HG02610 (cell line): Measurements from ENCODE around the gene PI4KA.
"Not testable (repeated sequence)": the region's sequence is repeated elsewhere in the genome, so short reads cannot be mapped to it uniquely, and the experiment has no call there.

Experiments used
- ATAC-seq: cut with Tn5 transposase; IDR thresholded peaks from one replicate; pipeline ENCODE4 v1.9.1; 2021; ENCODE audit warnings: mild to moderate bottlenecking, moderate library complexity; ENCODE audit not compliant: unreplicated experiment

The PI4KA gene

DNA sequence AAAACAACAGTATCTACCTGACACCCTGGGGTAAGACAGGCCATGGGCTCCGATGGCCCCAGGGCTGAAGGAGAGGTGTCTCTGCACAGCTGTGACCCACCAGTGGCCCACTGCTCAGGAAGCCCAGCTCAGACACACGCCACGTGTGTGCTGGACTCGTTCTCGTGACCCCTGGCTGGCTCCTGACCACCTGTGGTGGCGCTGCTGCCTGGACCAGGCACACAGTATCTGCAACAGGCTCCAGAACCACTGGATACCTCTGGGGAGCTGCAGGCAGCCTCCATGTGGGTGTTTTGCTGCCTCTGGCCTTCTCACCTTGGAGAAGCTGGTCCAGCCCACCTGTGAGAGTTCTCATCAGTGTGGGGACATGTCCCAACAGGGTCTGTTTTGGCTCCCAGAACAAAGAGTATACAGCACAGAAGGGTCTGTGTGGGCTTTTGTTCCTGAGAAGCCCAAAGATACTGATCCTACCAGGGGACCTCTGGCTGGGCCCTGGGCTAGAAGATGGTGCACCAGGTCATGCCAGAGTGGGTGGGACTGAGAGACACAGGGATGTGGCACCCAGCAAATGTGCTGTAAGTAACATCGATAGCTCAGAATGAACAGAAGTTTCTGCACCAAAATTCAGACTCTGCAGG lies 106.4 kb downstream of the PI4KA start:
- no peak for ATAC-seq

DNA sequence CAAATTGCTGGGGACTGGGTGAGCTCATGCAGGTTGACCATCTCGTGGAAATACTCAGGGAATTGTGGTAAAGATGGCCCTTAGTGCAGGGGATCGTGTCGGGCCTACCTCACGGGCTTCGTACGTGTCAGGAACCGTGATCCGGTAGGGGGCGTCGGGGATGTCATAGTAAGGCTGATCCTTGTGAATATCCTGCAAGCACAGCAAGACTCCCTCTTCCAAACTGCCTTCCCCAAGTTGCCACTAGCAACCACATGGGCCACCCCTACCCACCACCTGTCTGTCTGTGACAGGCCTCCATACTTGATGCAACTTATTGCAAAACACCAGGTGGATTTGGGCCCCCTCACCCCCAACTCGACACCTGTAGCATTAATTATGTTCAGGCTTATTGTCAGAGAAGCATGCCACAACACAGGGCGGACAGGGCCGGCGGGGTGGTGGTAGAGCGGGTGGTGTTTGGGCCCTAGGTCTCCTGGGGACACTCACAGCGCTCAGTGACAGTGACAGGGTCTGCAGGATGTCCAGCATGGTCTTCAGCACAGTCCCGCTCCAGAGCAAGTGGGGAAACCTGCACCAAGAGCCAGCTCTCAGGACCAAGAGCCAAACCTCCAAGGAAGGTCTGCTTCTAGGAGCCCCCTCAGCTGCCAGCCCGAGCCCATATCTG lies 107.3 kb downstream of the PI4KA start:
- no peak for ATAC-seq

DNA sequence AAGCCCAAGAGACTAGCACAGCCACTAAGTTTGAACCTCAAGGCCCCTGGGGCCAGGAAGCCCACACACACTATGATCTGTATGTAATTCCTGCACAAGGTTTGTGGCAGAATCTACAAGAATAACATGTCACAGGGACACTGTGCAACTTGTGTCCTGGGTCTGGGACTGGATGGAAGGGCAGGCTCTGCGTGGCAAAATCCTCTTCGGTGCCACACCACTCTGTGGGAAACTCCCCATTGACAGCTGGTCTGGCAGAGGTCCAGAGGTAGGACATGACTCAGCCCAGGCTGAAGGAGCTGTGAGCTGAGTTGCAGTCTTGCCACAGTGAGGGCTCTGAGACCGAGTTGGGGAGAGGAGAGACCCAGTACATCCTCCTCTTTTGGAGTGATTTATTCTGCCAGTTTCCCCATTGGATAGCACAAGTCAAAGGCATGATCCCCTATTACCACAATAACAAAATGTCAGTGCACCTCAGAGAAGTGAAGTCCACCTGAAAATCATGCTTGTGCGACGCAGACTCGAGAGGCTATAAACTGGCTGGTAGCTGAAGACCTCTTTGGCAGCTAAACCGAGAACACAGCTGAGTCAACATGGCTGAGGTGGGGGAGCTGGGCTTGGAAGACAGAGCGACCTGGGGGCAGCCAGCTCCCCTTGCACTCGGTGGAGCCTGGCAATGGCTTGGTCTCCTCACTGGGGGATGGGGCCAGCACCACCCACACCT lies 108.0 kb downstream of the PI4KA start:
- peak; percentile 52 for ATAC-seq

DNA sequence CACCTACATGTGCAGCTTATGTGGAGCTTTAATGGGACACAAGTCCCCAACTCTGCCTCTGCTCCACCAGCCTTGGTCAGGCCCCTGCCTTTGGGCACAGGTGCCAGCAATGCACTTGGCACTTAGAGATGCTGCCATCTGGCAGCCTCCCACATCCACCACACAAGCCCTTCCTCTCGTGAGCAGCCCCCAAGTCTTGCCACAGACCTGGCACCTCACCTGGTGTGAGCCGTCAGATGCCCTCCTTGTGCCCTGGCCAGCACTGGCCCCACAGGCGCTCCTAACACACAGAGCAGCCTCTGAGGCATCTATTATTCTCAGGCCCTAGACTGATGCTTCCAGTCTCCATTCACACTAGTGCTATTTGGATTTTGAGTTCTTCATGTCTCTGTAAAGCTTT lies 109.2 kb downstream of the PI4KA start:
- no peak for ATAC-seq

DNA sequence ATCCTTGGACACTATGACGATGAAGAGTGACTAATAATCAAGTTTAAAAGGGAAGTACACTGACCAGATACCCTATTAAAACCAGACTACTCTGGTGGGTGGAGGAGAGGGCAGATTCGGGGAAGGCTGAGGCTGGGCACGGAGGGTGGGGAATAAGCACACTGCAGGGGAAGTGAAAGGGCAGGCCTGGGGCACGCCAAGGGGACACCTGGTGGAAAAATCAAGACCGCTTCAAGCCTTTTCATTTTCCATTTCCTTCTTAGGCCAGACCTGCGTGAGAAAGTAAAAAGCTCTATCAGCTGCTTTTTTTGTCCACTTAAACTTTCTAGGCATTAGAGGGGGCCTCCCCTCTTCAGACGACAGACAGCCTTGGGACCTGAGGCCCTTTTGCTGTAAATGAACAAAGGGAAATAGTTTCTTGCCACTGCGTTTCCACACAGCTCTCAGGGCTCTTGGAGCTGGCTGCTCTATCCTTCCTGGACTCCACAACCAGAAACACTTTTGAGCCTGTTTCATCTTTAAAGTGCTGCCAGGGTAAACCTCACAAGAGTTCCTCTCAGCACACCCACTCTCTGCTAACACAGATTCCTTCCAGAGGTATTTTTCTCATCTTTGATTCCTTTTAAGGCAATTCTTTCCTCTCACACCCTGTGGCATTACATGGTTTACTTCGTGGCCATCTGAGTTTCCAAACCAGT lies 109.7 kb downstream of the PI4KA start:
- peak; percentile 54 for ATAC-seq

DNA sequence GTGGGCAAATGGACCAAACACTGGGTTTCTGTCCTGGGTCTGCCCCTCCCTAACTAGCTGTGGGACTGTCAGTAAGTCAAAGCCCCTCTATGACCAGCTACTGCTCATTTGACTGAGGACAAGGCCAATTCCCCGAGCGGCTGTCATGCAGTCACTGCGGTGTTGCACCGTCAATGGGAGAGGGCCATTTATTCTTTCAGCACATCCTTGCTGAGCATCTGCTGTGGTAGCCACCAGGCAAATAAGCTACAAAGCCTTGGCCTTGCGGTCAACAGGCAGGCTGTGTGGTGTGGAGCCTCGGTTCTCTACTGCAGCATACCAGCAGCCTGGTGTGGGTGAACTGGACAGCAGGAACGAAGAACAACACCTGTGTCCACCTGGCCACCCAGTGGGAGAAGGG lies 110.5 kb downstream of the PI4KA start:
- ATAC-seq, result no peak

DNA sequence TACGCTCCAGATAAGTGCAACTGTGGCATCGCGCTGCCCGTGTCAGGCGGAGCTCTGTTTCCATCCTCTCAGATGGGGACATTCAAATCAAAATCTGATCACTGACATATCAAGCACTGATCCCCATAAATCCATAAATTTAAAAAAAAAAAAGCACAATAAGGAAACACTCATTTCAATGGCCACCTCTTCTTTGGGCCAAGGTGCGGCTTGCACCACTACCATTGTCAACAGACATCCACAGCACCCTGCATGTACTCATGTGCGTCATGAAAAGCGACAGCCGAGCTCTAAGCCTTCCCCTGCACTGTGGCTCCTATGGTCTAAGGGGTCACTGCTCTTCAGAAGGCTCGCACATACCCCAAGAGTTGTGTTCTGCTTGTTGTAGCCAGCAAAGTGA lies 111.4 kb downstream of the PI4KA start:
- ATAC-seq, result no peak

DNA sequence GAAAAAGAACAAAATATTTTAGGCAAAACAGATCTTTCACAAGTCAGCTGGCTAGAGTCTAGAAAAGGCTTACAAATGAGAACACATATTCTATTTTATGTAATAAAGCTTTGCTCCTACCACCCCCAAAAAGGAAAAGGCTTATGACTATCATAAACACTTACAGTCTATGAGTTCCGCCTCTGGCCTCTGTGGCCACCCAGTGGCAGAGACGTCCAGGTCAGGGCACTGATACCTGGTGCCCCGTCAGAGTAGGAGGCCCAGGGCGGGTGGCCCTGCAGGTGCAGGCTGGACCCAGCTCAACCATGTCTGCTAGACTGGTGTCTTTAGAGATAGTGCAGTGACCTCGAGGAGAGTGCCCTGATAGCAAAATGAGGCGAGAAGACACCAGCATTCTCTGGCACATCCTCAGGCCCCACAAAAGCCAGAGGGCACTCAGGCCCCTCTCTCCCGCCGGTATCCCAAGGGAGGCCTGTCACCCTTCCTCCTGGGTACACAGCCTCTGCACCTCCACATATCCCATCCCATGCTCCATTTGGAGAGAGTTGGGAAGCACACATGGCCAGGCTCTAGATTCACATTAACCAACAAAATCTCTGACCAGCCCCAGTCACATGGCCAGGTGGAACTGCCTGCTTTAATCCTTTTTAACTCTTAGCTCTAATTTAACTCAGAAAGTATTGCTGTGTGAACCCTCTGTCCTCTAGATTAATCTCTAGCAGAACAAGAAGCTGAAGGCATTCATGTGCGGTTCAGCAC lies 112.0 kb downstream of the PI4KA start:
- no peak for ATAC-seq

DNA sequence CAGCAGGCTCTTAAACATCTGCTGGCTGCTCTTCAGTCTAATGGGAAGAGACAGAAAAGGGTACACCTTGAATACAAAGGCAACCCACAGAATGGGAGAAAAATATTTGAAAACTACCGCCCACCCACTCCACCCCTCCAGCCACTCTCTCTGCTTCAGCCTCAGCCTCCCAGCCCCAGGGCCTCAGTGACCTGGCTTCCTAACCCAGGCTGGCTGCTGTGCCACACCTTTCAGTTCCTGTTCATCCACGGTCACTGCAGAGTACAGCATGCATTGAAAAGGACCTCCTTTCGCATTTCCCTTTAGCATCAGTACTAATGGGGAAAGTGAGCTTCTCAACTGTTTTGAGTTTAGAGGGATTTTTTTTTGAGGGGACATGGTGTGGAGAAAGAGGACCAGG lies 113.5 kb downstream of the PI4KA start:
- no peak for ATAC-seq

DNA sequence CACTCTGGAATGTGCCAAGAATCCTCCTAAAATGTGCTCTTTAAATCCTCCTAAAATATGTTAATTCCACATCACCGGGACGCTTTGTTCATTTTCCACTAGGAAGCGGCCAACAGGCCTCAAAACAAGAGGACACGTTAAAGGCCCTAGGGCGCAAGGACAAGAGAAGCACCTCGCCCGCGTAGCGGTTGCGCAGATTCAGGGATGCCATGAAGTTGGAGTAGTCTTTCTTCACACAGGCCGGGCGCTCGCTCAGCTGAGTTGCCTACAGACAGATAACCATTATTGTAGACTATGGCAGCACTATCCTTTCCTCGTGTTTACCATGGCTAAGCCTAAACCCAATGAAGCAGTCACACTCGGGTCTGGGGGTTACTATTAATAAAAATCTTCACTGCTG lies 114.2 kb downstream of the PI4KA start:
- ATAC-seq, result no peak

DNA sequence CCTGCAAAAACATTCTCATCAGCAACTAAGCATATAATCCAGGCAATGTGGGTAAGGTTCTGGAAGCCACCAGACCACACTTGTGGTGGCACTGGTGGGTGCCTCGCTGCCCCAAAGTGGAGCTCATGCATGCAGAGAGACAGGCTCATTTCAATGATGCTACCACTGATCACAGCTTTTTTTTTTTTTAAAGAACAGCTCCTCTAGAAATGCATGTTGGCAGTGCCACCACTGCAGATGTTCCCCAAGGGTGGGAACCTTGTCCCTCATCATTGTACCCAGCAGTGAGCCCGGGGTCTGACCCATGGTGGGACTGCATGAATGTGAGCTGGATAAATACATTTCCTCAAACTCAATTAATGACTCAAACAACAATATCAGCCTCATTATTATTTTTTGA lies 115.8 kb downstream of the PI4KA start:
- ATAC-seq, result no peak

DNA sequence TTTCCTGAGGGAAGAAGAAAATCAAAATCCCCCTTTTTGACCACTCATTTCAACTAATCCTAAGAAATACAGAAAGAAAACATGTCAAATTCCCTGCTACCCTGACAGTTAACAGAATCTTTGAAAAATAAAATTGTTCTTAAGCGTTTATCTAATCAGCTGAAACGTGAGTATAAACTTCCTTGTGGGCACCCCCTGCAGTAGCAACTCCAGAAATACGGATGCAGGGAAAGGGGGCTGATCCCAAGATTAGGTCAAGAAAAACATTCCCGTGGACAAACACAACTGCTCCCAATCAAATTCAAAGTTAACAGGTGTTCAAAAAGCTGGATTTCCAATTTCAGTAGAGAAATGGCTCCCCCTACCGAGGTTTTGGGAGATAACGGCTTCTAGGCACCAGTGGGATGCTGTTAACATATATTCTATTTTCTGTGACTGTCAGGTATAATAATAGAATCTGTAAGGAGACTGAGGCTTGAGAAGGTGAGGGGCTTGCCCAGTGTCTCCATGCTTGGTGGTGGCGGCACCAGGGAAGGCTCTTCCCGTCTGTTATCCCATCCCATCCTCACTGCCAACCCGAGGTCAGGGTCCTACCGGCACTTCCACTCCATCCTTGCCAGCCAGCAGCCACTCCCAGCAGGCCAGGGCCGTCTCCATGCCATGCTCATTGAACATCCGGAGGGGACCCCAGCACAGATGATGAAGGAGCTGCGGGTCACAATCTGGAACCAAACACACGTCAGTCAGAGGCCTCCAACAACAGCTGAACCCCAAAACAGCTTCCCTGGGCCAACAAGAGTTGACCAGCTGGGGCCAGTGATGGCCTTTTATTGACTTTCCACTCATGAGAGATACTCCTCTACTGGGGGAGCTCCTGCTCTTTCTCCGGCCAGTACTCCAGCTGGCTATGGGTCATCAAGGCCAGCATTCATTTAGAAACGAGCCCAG lies 116.7 kb downstream of the PI4KA start:
- ATAC-seq, result no peak

DNA sequence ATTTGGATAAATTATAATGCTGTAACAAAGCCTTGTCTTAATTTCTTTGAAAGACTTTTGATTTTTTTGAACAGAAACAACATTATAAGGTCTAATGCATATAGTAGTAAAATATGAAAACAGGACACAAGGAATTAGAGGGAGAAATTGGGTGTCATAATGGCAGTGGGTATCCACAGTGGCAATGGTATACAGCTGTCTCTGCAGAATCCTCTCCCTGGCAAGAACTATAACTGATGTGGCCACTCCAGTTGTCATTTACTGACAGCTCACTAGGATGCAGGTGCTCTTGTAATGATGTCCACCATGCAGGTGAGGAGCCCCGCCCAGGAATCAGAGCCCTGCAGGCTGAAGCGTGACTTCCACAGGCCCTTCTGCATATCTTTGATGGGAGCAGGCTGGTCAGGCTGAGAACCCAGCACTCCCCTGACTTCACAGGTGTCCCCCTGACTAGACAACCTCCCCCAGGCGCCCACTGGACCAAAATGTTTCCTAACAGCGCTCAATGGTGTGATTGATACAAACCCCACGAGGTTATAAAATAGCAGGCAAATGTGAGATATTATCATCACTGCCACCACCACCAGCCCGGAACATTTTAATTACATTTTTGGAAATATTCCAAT lies 117.5 kb downstream of the PI4KA start:
- ATAC-seq, result no peak

DNA sequence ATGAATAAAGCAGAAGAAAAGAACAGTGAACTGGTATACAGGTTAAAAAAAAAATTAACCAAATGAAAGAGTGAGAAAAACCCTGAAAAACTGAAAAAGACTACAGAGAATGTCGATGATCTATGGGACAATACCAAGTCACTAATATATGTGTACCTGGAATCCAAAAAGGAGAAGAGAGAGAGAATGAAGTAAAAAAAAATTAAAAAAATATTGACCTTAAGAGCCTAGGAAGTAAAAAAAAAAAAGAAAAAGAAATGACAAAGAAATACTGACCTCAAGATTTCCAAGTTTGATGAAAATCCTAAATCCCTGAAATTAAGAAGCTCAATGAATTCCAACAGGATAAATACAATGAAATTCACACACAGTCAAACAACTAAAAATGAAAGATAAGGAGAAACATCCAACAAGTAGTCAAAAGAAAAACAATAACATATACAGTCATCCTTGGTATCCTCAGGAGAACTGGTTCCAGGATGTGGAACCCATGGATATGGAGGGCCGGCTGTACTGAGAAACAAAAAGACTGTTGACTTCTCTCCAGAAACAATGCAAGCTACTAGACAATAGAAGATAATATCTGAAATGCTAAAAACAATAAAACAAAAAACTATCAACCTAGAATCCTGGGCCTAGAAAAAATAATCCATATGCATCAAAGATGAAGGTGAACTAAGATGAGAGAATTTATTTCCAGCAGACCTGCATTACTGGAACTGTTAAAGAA lies 118.2 kb downstream of the PI4KA start:
- ATAC-seq, result no peak

DNA sequence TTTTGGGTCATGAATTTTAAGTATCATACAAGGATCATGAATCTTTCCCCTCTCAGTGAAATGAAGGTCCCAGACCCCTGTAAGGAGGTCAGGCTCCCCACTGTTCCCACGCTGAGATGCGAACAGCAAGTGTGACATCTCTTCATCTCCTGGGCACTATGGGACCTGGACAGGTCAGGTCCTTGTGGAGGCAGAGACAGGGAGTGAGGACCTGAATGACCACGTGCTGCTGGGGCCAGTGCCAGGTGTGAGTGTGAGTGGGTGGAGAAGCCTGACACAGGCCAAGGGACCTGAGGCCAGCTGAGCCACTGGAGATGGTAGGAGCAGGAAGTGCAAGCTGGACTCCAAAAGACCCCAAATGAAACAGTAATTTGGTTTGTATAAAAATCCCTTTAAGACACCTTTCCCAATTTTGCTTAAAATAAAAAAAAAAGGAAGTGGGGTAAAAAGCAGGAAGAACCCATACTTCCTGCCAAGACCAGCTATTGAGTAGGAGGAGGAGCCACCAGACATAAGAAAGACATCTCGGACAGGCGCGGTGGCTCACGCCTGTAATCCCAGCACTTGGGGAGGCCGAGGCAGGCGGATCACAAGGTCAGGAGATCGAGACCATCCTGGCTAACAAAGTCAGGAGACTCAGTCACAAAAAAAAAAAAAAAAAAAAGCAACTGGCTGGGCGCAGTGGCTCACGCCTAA lies 120.1 kb downstream of the PI4KA start:
- ATAC-seq, result no peak

DNA sequence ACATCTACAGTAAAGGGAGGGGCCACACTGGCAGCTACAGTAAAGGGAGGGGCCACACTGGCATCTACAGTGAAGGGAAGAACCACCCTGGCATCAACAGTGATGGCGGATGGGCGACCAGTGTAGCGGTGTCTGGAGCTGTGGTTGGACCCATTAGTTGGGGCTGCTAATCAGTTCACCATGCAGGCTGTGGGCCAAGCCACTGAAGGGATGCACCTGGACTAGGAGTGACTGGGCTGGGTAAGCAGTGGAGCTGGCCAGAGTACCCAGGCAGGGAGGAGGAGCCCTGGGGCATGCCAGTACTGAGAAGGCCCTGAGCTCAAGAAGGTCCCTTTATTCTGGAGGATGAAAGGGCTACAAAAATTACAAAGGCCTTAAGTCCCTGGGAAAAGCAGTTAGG lies 121.7 kb downstream of the PI4KA start:
- ATAC-seq, result not testable (repeated sequence)

DNA sequence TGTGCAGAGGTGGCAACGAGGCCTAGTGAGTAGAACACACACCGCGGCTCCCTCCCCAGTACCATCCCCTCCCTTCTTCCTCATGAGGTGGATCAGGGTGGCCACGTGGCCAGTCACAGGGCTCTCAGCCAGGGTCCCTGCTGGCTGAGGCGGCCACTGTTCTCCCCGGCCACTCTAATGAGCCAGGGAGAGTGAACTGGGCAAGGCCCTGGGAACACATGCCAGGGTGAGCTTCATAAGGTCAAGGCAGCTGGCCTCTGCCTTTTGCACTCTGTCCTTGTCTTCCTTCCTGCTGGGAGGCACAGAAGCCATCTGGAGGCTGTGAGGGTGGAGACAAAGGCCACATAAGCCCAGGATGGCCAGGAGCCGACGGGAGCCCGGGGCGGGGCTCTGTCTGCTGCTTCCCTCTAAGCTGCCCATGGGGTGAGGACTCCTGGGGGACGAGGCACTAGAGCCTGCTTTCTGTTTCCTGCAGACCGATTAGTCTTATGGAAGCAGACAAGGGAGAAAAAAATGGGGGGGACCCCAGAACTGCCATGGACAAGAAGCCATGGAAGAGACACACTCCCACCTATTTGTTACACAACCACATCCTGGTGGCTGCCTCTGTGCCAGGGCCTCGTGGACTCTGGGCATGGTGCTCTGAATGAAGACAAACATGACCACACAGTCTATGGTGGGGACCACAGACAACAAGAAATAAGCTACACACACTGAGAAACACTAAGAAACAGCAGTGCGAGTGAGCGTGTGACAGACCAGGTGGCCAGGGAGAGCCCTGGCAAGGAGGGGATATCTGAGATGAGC lies 123.1 kb downstream of the PI4KA start:
- not testable (repeated sequence) for ATAC-seq
